Fibroblast of pulmonary artery (primary cell): ENCODE measurements around the gene ZFR.
"Not testable (repeated sequence)": the region's sequence is repeated elsewhere in the genome, so short reads cannot be mapped to it uniquely, and the experiment has no call there.

Source experiments
- DNase-seq: peaks from one replicate; pipeline ENCODE4 v3.0.0-alpha.2; 2010; ENCODE audit warnings: low read depth
- H3K4me3 ChIP-seq: replicated peaks from 2 replicates; pipeline ENCODE4 v1.5.1; 2011; ENCODE audit warnings: low read depth, mild to moderate bottlenecking, control low read depth, low read length, moderate library complexity
- CTCF ChIP-seq: IDR thresholded peaks from 2 replicates; pipeline ENCODE4 v1.5.1; 2011; ENCODE audit warnings: mild to moderate bottlenecking, control low read depth, low read length, inconsistent platforms; ENCODE audit errors: missing control alignments

ZFR gene

GRCh38 chr5:32383065-32383464, 61.5 kb downstream of the ZFR start:
- no peak overlapping the region for H3K4me3 ChIP-seq
- no peak for DNase-seq
- TF ChIP-seq CTCF: no peak

GRCh38 chr5:32379421-32379820, 65.1 kb downstream of the ZFR start:
- TF ChIP-seq CTCF: no peak
- no peak for DNase-seq
- H3K4me3 ChIP-seq: no peak overlapping the region

- no peak for TF ChIP-seq CTCF
- DNase-seq: no peak
These were observed 65.6 kb downstream of the ZFR start for GRCh38 chr5:32378966-32379365.

GRCh38 chr5:32369542-32370155, 74.9 kb downstream of the ZFR start:
- no peak for DNase-seq

More at GRCh38 chr5:32378966-32379365, 65.6 kb downstream of the ZFR start:
- H3K4me3 ChIP-seq: no peak overlapping the region

GRCh38 chr5:32369032-32369431, 75.5 kb downstream of the ZFR start:
- TF ChIP-seq CTCF: no peak
- no peak for DNase-seq
- H3K4me3 ChIP-seq: no peak overlapping the region

More at GRCh38 chr5:32369542-32370155, 74.9 kb downstream of the ZFR start:
- H3K4me3 ChIP-seq: no peak overlapping the region
- TF ChIP-seq CTCF: no peak

- not testable (repeated sequence) for H3K4me3 ChIP-seq, DNase-seq
These were observed 77.3 kb downstream of the ZFR start for GRCh38 chr5:32367271-32367670.

- no peak overlapping the region for H3K4me3 ChIP-seq
- no peak for DNase-seq
- TF ChIP-seq CTCF: no peak
These were observed 78.9 kb downstream of the ZFR start for GRCh38 chr5:32365623-32366022.
